ENCODE measurements around the gene PHAF1.

DNA sequence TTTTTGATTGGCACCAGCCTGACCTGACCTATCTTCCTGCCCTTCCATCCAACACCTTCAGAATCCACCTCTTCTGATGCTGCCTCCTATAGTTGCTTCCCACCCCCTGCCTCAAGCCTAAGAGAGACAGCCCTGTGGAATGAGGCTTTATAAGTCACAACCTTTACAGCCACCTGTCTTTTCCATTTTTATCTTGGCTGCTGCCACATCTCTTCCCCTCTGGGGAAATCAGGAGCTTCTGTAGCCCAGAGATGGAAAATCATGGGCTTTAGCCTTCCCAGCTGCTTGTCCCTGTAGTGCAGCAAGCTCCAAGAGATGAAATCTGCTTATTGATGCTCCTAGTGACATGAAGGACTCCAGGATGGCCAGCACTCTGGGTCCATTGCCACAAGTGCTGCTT, 18.7 kb downstream of the PHAF1 start:
- TF ChIP-seq GATA3 (IDR thresholded peaks at IDR 0.05; ENCODE audit: low read depth, low read length) (no peak), GATA2 (IDR thresholded peaks at IDR 0.05; ENCODE audit: low read depth, low read length) (no peak)
